ENCODE data around the gene THADA. TPM values are rescaled to one million over a fixed set of nuclear protein-coding genes. Genes with fewer than 3 reads are reported as not detected.

THADA gene
- total RNA-seq, 1 experiment from 2014 or later = 22.0 TPM

GRCh38 chr2:43513216-43513615, 82.6 kb downstream of the THADA start:
- DNase-seq (ENCODE audit: low read depth) = no peak

GRCh38 chr2:43511199-43511598, 84.6 kb downstream of the THADA start:
- DNase-seq (ENCODE audit: low read depth) = no peak

- no peak for DNase-seq (ENCODE audit: low read depth)
Measured at GRCh38 chr2:43509886-43510285, 86.0 kb downstream of the THADA start.

GRCh38 chr2:43508209-43508608, 87.6 kb downstream of the THADA start:
- no peak for DNase-seq (ENCODE audit: low read depth)

DNA sequence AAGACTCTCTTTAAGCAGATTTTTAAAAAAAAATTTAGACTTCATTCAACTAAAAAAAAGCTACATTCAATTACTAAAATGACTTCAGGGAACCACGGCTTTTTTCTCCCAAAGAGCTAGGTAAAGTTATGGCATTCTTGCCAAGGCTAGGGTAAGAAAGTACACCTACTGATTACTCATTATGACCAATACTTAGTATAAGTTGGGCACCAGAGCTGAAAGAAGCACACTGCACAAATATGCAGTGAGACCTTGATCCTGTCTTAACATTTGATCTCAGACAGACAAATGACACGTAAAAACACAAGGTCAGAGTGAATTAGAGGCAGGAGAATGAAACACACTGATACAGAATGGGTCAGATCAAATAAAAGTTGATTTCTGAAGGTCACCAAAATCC, 88.7 kb downstream of the THADA start:
- no peak for DNase-seq (ENCODE audit: low read depth)

- DNase-seq (ENCODE audit: low read depth) = no peak
Measured at GRCh38 chr2:43495727-43496126, 100.1 kb downstream of the THADA start.

GRCh38 chr2:43493954-43494353, 101.9 kb downstream of the THADA start:
- DNase-seq (ENCODE audit: low read depth) = no peak

- DNase-seq (ENCODE audit: low read depth) = no peak
Measured at GRCh38 chr2:43491065-43491639, 104.7 kb downstream of the THADA start.

GRCh38 chr2:43490252-43490786, 105.5 kb downstream of the THADA start:
- DNase-seq (ENCODE audit: low read depth) = no peak

- no peak for DNase-seq (ENCODE audit: low read depth)
Measured at GRCh38 chr2:43488737-43489136, 107.1 kb downstream of the THADA start.

DNA sequence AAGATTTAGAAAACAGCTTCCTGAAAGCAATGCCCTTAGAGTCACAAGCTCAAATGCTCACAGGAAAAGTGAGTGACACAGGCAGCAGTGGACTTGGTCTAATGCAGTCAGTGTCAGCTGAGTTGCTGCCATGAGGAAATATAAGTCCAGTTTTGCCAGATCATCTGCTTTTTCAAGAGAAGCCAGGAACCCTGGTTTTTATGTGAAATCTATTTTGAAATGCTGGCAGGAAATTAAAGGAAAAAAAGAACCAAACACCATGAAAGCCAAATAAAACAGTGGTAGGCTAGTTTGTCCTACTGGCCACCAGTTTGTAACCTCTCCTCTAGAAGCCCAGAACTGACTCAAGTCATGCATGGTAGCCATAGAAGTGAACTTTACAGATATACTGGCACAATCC, 109.2 kb downstream of the THADA start:
- DNase-seq (ENCODE audit: low read depth) = no peak

DNA sequence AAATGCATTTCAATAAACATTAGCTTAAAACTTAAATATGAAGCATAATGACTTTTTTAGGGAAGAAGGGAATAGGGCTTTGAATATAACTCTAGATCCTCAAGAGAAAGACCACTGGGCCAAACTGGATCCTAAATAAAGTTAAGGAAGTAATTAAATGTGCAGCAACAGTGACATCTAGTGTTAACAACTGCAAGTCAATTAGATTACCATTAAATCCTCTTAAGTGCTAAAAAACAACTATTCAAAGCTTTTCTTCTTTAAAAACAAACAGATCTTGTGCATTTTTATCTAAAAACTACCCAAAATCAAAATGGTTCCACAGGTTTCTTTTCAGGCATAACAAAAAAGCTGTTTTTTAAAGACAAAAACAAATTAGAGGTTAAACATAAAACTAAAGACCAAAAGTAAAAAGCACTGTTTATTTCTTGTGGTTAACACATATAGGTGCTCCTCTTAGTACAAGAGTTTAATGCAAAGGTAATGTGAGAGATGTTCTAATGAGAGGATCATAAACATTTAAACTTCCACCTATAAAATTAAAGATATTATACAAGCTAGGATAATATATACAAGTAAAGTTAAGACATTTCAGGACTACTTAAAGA, 111.4 kb downstream of the THADA start:
- peak; percentile 77 for DNase-seq (ENCODE audit: low read depth)

DNA sequence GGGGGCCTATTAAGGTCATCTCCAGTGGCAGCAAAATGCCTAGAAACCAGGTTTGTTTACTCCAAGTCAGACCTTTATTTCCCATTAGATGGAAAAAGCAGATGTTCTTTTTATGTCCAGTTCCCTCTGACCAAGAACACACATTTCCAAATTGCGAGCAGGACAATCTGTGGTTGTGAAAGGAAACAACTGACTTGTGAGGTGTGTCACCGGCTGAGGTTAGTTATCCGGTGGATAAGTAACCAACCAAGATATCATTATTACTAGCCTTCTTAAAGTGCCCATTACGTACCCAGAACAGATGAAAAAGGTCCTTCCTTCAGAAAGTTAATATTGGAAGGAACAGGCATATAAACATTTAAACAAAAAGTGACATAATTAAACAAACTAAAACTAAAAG, 112.9 kb downstream of the THADA start:
- DNase-seq (ENCODE audit: low read depth) = peak; percentile 40

GRCh38 chr2:43481927-43482542, 113.8 kb downstream of the THADA start:
- no peak for DNase-seq (ENCODE audit: low read depth)

DNA sequence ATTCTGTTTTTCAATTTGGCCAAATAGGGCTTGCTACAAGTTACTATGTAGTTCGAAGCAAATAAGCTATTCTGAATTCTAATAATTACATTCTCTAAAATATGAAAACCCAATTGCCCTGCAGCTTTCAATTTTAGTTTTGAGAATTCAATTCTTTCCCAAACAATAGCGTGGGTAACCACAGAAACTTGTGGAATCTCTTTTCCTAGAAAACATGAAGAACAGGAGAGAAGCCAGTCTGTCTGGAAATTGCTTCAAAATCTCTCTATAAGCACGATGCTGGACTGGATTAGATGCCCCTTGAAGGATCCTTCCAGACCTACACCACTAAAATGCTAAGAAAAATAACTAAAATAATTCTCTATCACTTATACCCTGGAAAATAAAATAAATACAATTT, 115.0 kb downstream of the THADA start:
- DNase-seq (ENCODE audit: low read depth) = no peak

DNA sequence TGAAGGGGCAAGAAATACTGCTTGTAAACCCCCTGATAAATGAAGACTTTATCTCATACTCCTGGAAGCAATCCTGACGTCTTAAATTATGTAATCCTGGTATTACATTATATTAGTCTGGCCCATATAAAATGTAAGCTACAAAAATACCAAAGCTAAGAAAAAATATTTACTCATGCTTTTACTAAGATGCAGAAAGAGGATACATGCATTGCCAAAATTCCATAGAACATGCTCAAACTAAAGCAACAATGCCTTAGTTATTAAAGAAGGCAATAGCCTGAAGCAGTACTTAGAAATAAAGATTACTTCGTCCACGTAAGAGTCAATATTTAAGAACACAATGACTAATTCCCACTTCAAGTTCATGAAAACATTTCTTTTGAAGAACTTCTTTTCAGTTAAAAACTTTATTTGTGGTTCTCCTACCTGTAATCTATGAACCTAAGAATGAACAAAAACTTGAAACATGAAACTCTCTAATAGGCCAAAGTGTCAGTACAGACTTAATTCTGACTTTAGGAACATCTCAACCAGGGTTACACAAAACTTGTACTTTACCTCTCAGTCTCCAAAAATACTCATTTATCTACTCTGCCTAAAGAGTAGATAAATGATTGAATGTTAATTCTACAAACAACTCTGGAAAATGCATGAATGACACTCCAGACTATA, 117.3 kb downstream of the THADA start:
- DNase-seq (ENCODE audit: low read depth) = no peak

GRCh38 chr2:43475922-43476321, 119.9 kb downstream of the THADA start:
- DNase-seq (ENCODE audit: low read depth) = no peak

- DNase-seq (ENCODE audit: low read depth) = no peak
Measured at GRCh38 chr2:43475137-43475846, 120.5 kb downstream of the THADA start.

GRCh38 chr2:43474273-43474672, 121.6 kb downstream of the THADA start:
- DNase-seq (ENCODE audit: low read depth) = no peak

DNA sequence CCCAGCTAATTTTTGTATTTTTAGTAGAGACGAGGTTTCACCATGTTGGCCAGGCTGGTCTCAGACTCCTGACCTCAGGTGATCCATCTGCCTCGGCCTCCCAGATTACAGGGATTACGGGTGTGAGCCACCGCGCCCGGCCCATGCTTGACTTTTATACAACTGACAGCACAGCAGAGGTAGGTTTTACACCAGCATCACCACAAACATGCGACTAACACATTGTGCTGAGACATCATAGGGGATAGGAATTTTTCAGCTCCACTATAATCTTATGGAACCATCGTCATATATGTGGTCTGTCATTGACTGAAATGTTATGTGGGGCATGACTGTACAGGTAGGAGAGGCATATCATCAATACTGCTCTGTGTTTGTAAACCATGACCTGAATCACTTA, 122.1 kb downstream of the THADA start:
- DNase-seq (ENCODE audit: low read depth) = no peak

DNA sequence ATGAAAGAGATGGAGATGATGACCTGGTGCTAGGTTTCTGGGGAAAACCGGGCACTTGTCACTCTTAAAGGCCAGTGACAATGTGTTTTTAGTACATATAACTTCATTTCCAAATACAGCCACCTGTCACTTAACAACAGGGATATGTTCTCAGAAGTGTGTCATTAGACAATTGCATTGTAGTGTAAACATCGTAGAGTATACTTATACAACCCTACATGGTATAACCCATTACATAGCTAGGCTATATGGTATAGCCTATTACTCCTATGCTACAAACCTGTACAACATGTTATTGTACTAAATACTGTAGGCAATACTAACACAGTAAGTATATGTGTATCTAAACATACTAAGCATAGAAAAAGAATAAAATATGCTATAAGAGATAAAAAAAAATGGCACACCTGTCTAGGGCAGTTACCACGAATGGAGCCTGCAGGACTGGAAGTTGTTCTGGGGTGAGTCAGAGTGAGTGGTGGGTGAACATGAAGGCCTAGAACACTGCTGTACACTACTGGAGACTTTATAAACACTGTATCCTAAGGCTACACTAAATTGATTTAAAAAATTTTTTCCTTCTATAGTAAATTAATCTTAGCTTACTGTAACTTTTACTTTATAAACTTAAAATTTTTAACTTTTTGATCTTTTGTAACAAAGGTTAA, 123.2 kb downstream of the THADA start:
- no peak for DNase-seq (ENCODE audit: low read depth)

- DNase-seq (ENCODE audit: low read depth) = no peak
Measured at GRCh38 chr2:43469713-43470112, 126.1 kb downstream of the THADA start.

Measured in RPMI7951 (cell line).